Chondrocyte (in vitro differentiated cells): ENCODE data around the gene CDYL. TPM values are rescaled to one million over a fixed set of nuclear protein-coding genes. Genes with fewer than 3 reads are reported as not detected.

Source experiments
- DNase-seq: peaks from one replicate; pipeline ENCODE4 v3.0.0; 2021; ENCODE audit warnings: mixed read lengths, low spot score
- H3K27ac Mint-ChIP-seq: one replicate; pipeline ENCODE4 v1.8.0; 2021; ENCODE audit warnings: mild to moderate bottlenecking, moderate library complexity, mixed read lengths; ENCODE audit not compliant: unreplicated experiment
- H3K27me3 Mint-ChIP-seq: 2 replicates; pipeline ENCODE4 v1.8.0; 2021; ENCODE audit warnings: low read depth, mixed read lengths
- H3K36me3 Mint-ChIP-seq: 2 replicates; pipeline ENCODE4 v1.8.0; 2021; ENCODE audit warnings: low read depth, mixed read lengths
- H3K4me1 Mint-ChIP-seq: 2 replicates; pipeline ENCODE4 v1.8.0; 2021; ENCODE audit warnings: low read depth, mild to moderate bottlenecking, mixed read lengths
- H3K4me3 Mint-ChIP-seq: one replicate; pipeline ENCODE4 v1.8.0; 2021; ENCODE audit warnings: mild to moderate bottlenecking, moderate library complexity, mixed read lengths; ENCODE audit not compliant: unreplicated experiment
- H3K9me3 Mint-ChIP-seq: 2 replicates; pipeline ENCODE4 v1.8.0; 2021; ENCODE audit warnings: low read depth, mixed read lengths
- total RNA-seq: library from RNA; stranded (reverse); gene quantifications from 3 replicates; pipeline ENCODE4 v1.2.1, GENCODE V29; 2021
- TF ChIP-seq, protein P1 (sequence below): fragments of 200-600 bp; sonication (generic); IDR thresholded peaks from 2 replicates; pipeline ENCODE4 v1.5.0; 2021; ENCODE audit warnings: antibody characterized with exemption, mild to moderate bottlenecking, moderate library complexity

The CDYL gene
- total RNA-seq, 1 donor from 2014 or later, result 63.7 TPM

GRCh38 chr6:4904461-4905025 is 128.3 kb downstream of the CDYL start:
- Mint-ChIP-seq H3K4me3 (no peak overlapping the region), H3K27me3 (no peaks in the 10 kb centered on the region), H3K36me3 (peaks cover 15% of the 10 kb centered on the region), H3K4me1 (peaks cover 21% of the 10 kb centered on the region), H3K9me3 (peaks cover 4% of the 10 kb centered on the region), H3K27ac (no peak overlapping the region)
- DNase-seq, result no peak
- TF ChIP-seq, protein P1, sequence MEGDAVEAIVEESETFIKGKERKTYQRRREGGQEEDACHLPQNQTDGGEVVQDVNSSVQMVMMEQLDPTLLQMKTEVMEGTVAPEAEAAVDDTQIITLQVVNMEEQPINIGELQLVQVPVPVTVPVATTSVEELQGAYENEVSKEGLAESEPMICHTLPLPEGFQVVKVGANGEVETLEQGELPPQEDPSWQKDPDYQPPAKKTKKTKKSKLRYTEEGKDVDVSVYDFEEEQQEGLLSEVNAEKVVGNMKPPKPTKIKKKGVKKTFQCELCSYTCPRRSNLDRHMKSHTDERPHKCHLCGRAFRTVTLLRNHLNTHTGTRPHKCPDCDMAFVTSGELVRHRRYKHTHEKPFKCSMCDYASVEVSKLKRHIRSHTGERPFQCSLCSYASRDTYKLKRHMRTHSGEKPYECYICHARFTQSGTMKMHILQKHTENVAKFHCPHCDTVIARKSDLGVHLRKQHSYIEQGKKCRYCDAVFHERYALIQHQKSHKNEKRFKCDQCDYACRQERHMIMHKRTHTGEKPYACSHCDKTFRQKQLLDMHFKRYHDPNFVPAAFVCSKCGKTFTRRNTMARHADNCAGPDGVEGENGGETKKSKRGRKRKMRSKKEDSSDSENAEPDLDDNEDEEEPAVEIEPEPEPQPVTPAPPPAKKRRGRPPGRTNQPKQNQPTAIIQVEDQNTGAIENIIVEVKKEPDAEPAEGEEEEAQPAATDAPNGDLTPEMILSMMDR, result no peak

DNA sequence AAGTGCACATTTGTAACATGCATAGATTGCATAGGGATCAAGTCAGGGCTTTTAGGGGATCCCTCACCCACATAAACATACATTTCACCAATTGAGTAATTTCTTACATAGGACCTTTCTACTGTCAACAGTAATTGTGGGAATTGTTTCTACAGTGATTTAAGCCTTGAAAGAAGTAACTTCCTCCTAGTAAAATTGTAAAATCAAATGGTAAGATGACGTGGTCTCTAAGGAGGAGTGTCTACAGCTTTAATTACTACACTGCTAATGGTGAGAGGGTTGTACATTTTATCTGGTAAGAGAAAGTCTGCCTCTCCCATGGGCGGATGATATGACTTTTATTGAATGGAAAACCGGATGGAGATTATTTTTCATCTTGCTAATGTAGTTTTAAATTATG is 129.6 kb downstream of the CDYL start:
- Mint-ChIP-seq H3K36me3 (peaks cover 15% of the 10 kb centered on the region), H3K4me1 (peaks cover 23% of the 10 kb centered on the region), H3K27ac (no peak overlapping the region), H3K27me3 (no peaks in the 10 kb centered on the region), H3K4me3 (no peak overlapping the region), H3K9me3 (no peaks in the 10 kb centered on the region)
- TF ChIP-seq, protein P1, result no peak
- no peak for DNase-seq

DNA sequence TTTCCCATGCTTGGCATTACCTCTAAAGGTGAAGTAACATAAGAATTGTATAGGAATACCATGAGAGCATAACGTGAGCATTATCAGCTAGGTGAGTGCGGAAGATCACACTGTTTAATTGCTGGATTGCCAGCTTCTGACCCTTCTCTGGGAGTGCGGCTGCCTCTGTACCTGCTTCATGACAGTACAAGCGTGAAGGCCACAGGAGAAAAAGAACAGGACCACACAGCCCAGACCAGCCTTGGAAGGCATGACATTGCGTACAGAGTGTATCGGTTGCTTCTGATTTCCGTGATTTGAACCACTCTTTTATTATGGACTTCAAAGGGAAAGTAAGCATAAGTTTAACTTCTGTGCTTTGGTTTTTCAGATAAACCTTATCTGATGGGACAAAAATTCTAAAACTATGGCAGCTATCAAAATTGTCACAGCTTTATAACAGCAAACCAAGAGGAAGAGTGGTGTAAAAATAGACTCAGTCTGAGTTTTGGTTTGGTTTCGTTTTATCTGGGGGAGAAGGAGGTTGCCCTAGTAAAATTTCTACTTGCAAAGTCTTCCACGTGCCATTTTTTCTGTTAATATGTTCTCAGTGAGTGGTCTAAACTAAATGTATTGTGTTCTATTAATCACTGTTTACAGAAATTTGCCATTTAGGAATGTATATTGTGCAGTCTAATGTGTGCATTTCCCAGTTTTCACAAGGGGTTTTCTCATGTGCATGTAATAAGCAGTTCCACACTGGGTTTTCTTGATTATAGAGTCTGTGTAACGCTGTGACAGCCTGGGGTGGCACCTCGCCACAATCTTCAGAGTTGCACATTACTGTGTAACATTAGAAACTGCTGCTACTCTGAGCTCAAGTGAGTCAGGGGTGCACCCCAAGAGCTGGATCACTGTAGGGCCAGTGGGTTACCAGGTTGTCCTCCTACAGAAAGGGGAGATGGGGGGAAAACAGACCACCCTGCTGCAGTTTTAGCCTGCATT is 130.4 kb downstream of the CDYL start:
- peaks cover 15% of the 10 kb centered on the region for H3K36me3 Mint-ChIP-seq
- H3K9me3 Mint-ChIP-seq, result no peaks in the 10 kb centered on the region
- H3K27ac Mint-ChIP-seq, result no peak overlapping the region
- no peak overlapping the region for H3K4me3 Mint-ChIP-seq
- peaks cover 23% of the 10 kb centered on the region for H3K4me1 Mint-ChIP-seq
- TF ChIP-seq, protein P1, result no peak
- H3K27me3 Mint-ChIP-seq, result no peaks in the 10 kb centered on the region
- DNase-seq, result no peak

GRCh38 chr6:4907602-4908001 is 131.4 kb downstream of the CDYL start:
- TF ChIP-seq, protein P1, result no peak
- Mint-ChIP-seq H3K27ac (no peak overlapping the region), H3K27me3 (no peaks in the 10 kb centered on the region), H3K4me3 (no peak overlapping the region), H3K4me1 (peaks cover 23% of the 10 kb centered on the region), H3K9me3 (no peaks in the 10 kb centered on the region), H3K36me3 (peaks cover 14% of the 10 kb centered on the region)
- no peak for DNase-seq

- H3K27ac Mint-ChIP-seq, result no peak overlapping the region
- TF ChIP-seq, protein P1, result no peak
- DNase-seq, result no peak
- H3K27me3 Mint-ChIP-seq, result no peaks in the 10 kb centered on the region
- no peaks in the 10 kb centered on the region for H3K9me3 Mint-ChIP-seq
- H3K36me3 Mint-ChIP-seq, result peaks cover 11% of the 10 kb centered on the region
- H3K4me1 Mint-ChIP-seq, result peaks cover 23% of the 10 kb centered on the region
- H3K4me3 Mint-ChIP-seq, result no peak overlapping the region
Measured at GRCh38 chr6:4908062-4908461, 131.9 kb downstream of the CDYL start.
